GM20000 (cell line): Measurements from ENCODE around the gene SNAP23.

Experiments
- DNase-seq: peaks from one replicate; pipeline ENCODE4 v3.0.0; 2012; ENCODE audit warnings: low spot score
- TF ChIP-seq, protein P1 (sequence below): IDR thresholded peaks from 2 replicates; pipeline ENCODE4 v1.5.1; 2012; ENCODE audit warnings: mild to moderate bottlenecking, control low read depth; ENCODE audit errors: extremely low read depth, missing control alignments

Gene SNAP23

DNA sequence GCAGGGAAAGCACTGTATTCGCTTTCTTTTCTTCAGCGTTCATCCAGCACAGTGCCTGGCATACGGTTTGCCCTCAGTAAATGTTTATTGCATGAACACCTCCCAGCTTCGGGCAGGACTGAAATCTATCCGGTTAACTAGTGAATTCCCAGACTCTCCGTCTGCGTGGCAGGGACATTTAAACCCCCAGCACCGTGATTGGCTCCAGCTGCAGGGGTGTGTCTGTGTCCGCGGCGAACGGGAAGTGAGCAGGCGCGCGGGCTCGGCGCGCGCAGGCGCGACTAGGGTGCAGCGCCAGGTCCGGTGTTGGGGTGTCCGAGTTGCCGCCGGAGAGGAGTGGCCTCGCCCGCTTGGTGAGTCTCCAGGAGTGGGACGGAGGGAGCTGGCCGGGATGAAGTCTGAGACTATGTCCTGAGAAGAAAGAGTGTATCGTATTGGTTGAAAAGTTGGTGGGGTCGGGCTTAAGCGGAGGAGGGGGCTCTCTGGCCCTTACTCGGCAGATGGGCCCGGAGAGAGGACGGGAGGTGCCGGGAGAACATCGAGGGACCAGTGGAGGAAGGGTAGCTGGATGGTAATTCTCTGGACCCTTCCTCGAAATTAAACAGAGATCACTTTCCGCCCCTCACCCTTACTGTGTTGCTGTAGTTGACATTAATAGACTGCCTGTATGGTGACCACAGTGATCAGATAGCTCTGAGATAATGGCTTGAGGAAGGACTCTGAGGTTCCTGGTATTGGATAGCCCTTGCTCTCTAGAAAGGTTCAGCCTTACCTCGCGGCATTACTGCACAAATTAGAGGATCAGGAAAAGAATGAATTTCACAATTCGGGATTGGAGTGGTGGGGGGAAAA, at the start of gene SNAP23:
Gene SNAP23 (plus strand): TSS at position 274 of the 852 bp plus-strand sequence. CDS start 16,213 bp downstream, outside the sequence.
- peak; percentile 91 for DNase-seq
- TF ChIP-seq, protein P1, sequence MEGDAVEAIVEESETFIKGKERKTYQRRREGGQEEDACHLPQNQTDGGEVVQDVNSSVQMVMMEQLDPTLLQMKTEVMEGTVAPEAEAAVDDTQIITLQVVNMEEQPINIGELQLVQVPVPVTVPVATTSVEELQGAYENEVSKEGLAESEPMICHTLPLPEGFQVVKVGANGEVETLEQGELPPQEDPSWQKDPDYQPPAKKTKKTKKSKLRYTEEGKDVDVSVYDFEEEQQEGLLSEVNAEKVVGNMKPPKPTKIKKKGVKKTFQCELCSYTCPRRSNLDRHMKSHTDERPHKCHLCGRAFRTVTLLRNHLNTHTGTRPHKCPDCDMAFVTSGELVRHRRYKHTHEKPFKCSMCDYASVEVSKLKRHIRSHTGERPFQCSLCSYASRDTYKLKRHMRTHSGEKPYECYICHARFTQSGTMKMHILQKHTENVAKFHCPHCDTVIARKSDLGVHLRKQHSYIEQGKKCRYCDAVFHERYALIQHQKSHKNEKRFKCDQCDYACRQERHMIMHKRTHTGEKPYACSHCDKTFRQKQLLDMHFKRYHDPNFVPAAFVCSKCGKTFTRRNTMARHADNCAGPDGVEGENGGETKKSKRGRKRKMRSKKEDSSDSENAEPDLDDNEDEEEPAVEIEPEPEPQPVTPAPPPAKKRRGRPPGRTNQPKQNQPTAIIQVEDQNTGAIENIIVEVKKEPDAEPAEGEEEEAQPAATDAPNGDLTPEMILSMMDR, result no peak

DNA sequence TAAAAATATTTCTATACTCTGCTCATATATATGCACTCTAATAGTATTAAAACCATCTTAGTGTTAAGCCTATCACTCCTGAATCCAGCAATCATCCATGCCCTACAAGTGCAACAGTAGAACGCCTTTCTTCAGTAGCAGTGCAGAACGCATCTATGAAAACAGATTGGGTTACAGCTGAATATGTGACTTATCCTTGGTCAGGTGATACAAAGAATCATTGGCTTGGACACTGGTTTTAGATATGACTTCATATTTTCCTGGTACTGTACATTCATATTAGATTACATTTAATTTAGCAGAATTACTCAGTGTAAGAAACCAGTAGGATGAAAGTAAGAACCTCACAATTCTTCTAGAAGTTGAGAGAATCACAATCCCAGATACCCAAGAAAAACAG, 47.8 kb upstream of the SNAP23 start:
- TF ChIP-seq, protein P1, result no peak
- no peak for DNase-seq

DNA sequence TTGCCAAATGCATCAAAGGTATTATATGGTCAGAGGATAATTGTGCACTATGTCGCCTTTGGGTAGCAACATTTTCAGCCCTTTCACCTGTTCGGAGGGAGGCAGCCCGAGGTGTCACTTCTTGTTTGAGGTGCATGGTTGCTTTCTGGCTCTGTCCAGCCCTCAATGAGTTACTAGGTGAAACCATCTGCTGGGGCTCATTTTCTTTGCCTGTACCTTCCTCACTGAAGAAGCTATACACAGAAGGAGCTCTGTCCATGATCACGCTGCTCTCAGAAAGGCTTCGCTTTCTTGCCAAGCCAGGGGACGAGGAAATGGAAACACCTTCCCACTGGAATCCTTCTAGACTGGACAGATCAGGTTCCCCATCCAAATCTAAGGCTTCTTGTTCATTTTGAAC, 47.2 kb upstream of the SNAP23 start:
- TF ChIP-seq, protein P1, result no peak
- DNase-seq, result no peak

DNA sequence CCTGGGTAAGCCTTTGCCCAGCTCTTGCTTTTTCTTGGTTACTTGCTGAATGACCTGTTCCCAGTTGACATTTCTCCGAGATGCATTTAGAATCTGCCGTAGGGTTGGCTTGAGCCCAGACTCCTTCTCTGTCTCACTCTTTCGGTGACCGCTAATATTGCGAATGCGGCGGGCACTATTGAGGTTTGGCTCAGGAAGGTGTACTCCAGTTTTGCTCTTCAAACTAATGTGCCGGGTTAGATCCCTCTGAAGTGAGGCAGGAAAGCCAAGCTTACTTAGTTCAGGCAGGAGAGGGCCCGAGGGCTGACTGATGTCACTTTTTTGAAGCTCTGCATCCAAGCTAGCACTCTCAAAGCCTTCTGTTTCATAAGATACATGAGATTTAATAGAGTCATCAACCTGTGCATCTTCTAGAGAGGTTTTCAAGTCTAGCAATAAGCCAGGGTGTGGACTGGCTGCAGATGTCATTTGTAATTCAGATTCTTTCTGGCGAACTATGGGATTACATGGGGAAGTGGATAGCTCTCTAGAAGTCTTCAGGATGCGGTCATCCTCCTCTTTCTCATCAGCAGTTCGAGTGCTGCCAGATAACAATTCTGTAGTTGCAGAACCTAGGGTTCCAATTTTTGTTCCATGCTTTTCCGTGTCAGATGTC, 45.5 kb upstream of the SNAP23 start:
- no peak for DNase-seq
- TF ChIP-seq, protein P1, result no peak

DNA sequence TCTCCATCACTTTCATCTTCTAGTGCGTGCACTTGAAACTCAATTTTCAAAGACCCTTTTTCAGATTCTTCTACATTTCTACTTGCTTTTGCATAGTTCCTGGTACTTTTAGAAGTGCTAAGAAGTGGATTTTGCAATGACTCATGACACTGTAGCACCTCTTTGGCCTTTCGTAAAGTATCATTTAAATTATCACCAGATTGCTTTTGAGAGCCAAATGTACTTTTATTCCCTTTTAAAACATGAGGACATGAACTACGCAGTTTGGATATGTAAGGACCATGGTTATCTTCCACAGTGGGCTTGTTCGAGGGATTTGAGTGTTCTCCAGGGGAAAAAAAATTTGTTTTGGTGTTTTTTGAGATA, 45.0 kb upstream of the SNAP23 start:
- no peak for DNase-seq
- TF ChIP-seq, protein P1, result no peak

DNA sequence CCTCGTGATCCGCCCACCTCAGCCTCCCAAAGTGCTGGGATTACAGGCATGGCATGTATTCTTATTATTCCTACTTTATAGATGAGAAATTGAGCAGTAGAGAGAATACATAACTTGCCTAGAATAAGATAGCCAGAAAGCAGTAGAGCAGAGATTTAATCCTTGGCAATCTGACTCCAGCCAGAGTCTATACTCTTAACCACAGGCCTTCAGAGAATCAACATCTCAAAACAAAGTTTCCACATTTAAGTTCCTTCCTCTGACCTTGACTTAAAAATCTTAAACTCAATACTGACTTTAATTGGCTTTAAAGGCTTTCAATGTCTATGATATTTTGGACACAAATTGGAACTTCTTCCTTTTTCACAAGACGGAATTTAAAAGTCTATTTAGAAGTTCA, 41.6 kb upstream of the SNAP23 start:
- DNase-seq, result no peak
- TF ChIP-seq, protein P1, result no peak

DNA sequence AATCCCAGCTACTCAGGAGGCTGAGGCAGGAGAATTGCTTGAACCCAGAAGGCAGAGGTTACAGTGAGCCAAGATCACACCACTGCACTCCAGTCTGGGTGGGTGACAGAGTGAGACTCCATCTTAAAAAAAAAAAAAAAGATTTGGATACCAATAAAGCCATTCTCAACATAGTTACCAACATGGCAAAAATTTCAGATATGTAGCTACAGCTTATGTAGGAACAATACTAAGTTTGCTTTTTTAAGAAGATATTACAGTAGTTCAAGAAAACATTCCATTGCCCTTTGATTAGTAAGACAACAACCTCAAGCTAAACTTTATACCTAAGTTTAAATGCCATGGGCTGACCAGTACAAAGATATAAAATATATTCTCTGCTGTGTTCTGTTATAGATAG, 38.9 kb upstream of the SNAP23 start:
- TF ChIP-seq, protein P1, result no peak
- DNase-seq, result no peak
